ENCODE measurements around the gene PTPRN2.

PTPRN2 gene

GRCh38 chr7:158495786-158496185, 91.8 kb downstream of the PTPRN2 start:
- in situ Hi-C loops (cut with MboI; ENCODE audit: low pct_unique_long_range_greater_than_20kb, low sequenced_read_pairs, unreplicated experiment): no loop called here
- peak; percentile 36 for TF ChIP-seq CTCF (IDR thresholded peaks at IDR 0.05; ENCODE audit: extremely low read depth, insufficient read depth, missing control alignments)
- DNase-seq (ENCODE audit: low spot score): no peak

- DNase-seq (ENCODE audit: low spot score): no peak
- no peak for TF ChIP-seq CTCF (IDR thresholded peaks at IDR 0.05; ENCODE audit: extremely low read depth, insufficient read depth, missing control alignments)
- in situ Hi-C loops (cut with MboI; ENCODE audit: low pct_unique_long_range_greater_than_20kb, low sequenced_read_pairs, unreplicated experiment): no loop called here
Measured at GRCh38 chr7:158495216-158495615, 92.4 kb downstream of the PTPRN2 start.

- TF ChIP-seq CTCF (IDR thresholded peaks at IDR 0.05; ENCODE audit: extremely low read depth, insufficient read depth, missing control alignments): no peak
- in situ Hi-C loops (cut with MboI; ENCODE audit: low pct_unique_long_range_greater_than_20kb, low sequenced_read_pairs, unreplicated experiment): no loop called here
- DNase-seq (ENCODE audit: low spot score): no peak
Measured at GRCh38 chr7:158494643-158495042, 93.0 kb downstream of the PTPRN2 start.

- in situ Hi-C loops (cut with MboI; ENCODE audit: low pct_unique_long_range_greater_than_20kb, low sequenced_read_pairs, unreplicated experiment): no loop called here
- no peak for DNase-seq (ENCODE audit: low spot score)
- peak; percentile 30 for TF ChIP-seq CTCF (IDR thresholded peaks at IDR 0.05; ENCODE audit: extremely low read depth, insufficient read depth, missing control alignments)
Measured at GRCh38 chr7:158494162-158494586, 93.4 kb downstream of the PTPRN2 start.

GRCh38 chr7:158492367-158492764, 95.3 kb downstream of the PTPRN2 start:
- no peak for DNase-seq (ENCODE audit: low spot score)
- in situ Hi-C loops (cut with MboI; ENCODE audit: low pct_unique_long_range_greater_than_20kb, low sequenced_read_pairs, unreplicated experiment): no loop called here
- TF ChIP-seq CTCF (IDR thresholded peaks at IDR 0.05; ENCODE audit: extremely low read depth, insufficient read depth, missing control alignments): no peak

GRCh38 chr7:158491094-158491493, 96.5 kb downstream of the PTPRN2 start:
- in situ Hi-C loops (cut with MboI; ENCODE audit: low pct_unique_long_range_greater_than_20kb, low sequenced_read_pairs, unreplicated experiment): no loop called here
- TF ChIP-seq CTCF (IDR thresholded peaks at IDR 0.05; ENCODE audit: extremely low read depth, insufficient read depth, missing control alignments): no peak
- DNase-seq (ENCODE audit: low spot score): no peak
